Skeletal muscle cell (primary cell): ENCODE measurements around the gene PDE4D.

Experiments
- DNase-seq: peaks from one replicate; pipeline ENCODE4 v3.0.0-alpha.2; 2010; ENCODE audit warnings: low read depth
- H3K4me3 ChIP-seq: 2 replicates; pipeline ENCODE4 v1.5.1; 2011; ENCODE audit warnings: low read depth, mild to moderate bottlenecking, control low read depth, low read length, moderate library complexity

PDE4D gene

GRCh38 chr5:59893429-59894227 is at the start of gene PDE4D:
Gene PDE4D (minus strand): TSS chr5:59893726.
- DNase-seq: peak; percentile 16
- peak within 1 kb of the TSS; percentile 54 for H3K4me3 ChIP-seq

GRCh38 chr5:59937633-59938032 is 44.1 kb upstream of the PDE4D start:
- no peak overlapping the region for H3K4me3 ChIP-seq
- DNase-seq: no peak

- DNase-seq: no peak
- H3K4me3 ChIP-seq: no peak overlapping the region
Measured at GRCh38 chr5:59923465-59923864, 29.9 kb upstream of the PDE4D start.

GRCh38 chr5:59922220-59922619 is 28.7 kb upstream of the PDE4D start:
- no peak overlapping the region for H3K4me3 ChIP-seq
- no peak for DNase-seq

GRCh38 chr5:59921816-59922215 is 28.3 kb upstream of the PDE4D start:
- DNase-seq: no peak
- no peak overlapping the region for H3K4me3 ChIP-seq

- no peak overlapping the region for H3K4me3 ChIP-seq
- no peak for DNase-seq
Measured at GRCh38 chr5:59919484-59919883, 26.0 kb upstream of the PDE4D start.

- DNase-seq: no peak
- no peak overlapping the region for H3K4me3 ChIP-seq
Measured at GRCh38 chr5:59917121-59917520, 23.6 kb upstream of the PDE4D start.

- no peak for DNase-seq
Measured at GRCh38 chr5:59905188-59905587, 11.7 kb upstream of the PDE4D start.

GRCh38 chr5:59897075-59897474 is 3.5 kb upstream of the PDE4D start:
- H3K4me3 ChIP-seq: no peak overlapping the region
- DNase-seq: no peak

More at GRCh38 chr5:59905188-59905587, 11.7 kb upstream of the PDE4D start:
- H3K4me3 ChIP-seq: no peak overlapping the region

GRCh38 chr5:59891962-59892643 is 1.4 kb downstream of the PDE4D start:
- no peak for DNase-seq
- H3K4me3 ChIP-seq: peak overlapping the region; percentile 27

GRCh38 chr5:59887274-59887673 is 6.3 kb downstream of the PDE4D start:
- DNase-seq: no peak

GRCh38 chr5:59874675-59875074 is 18.9 kb downstream of the PDE4D start:
- DNase-seq: no peak

More at GRCh38 chr5:59887274-59887673, 6.3 kb downstream of the PDE4D start:
- H3K4me3 ChIP-seq: no peak overlapping the region

GRCh38 chr5:59873113-59873512 is 20.4 kb downstream of the PDE4D start:
- peak; percentile 64 for DNase-seq
- no peak overlapping the region for H3K4me3 ChIP-seq

More at GRCh38 chr5:59874675-59875074, 18.9 kb downstream of the PDE4D start:
- no peak overlapping the region for H3K4me3 ChIP-seq

- H3K4me3 ChIP-seq: no peak overlapping the region
- DNase-seq: no peak
Measured at GRCh38 chr5:59866661-59867060, 26.9 kb downstream of the PDE4D start.

GRCh38 chr5:59864718-59865117 is 28.8 kb downstream of the PDE4D start:
- no peak overlapping the region for H3K4me3 ChIP-seq
- no peak for DNase-seq

- H3K4me3 ChIP-seq: no peak overlapping the region
- DNase-seq: no peak
Measured at GRCh38 chr5:59863777-59864176, 29.7 kb downstream of the PDE4D start.

GRCh38 chr5:59856358-59856757 is 37.2 kb downstream of the PDE4D start:
- DNase-seq: no peak
- H3K4me3 ChIP-seq: no peak overlapping the region

GRCh38 chr5:59850766-59851165 is 42.8 kb downstream of the PDE4D start:
- DNase-seq: no peak

GRCh38 chr5:59847586-59847985 is 45.9 kb downstream of the PDE4D start:
- H3K4me3 ChIP-seq: no peak overlapping the region
- DNase-seq: no peak

More at GRCh38 chr5:59850766-59851165, 42.8 kb downstream of the PDE4D start:
- H3K4me3 ChIP-seq: no peak overlapping the region

GRCh38 chr5:59845730-59846129 is 47.8 kb downstream of the PDE4D start:
- H3K4me3 ChIP-seq: no peak overlapping the region
- no peak for DNase-seq
